CD14-positive monocyte (primary cell): Measurements from ENCODE around the gene ZBTB38. TPM values are rescaled to one million over a fixed set of nuclear protein-coding genes. Genes with fewer than 3 reads are reported as not detected.

Experiments used
- DNase-seq, 3 donors: peaks; one replicate each; pipeline ENCODE4 v3.0.0-alpha.2; 2011 to 2022
- H2AFZ ChIP-seq: 2 replicates; pipeline ENCODE4 v1.6.0; 2012; ENCODE audit warnings: mild to moderate bottlenecking, low read depth, low read length, inconsistent platforms; ENCODE audit not compliant: insufficient read depth, poor library complexity, severe bottlenecking
- H3K27ac ChIP-seq, 2 donors: 1 replicate in 1 of 2; 2 replicates in 1 of 2; pipeline ENCODE4 v1.5.1; 2012 to 2013; ENCODE audit warnings: low read length in 2 of 2, control low read depth in 1 of 2, inconsistent platforms in 1 of 2, low read depth in 1 of 2, mild to moderate bottlenecking in 1 of 2
- H3K27me3 ChIP-seq, 2 donors: one replicate each; pipeline versions ENCODE4 v1.6.0 to v1.6.1; 2011 to 2013; ENCODE audit warnings: low read length in 2 of 2; ENCODE audit not compliant: control insufficient read depth in 2 of 2, insufficient read depth in 2 of 2
- H3K36me3 ChIP-seq, 2 donors: replicated peaks in 1 of 2; 1 replicate in 1 of 2; 2 replicates in 1 of 2; pipeline versions ENCODE4 v1.5.1 to v1.6.1; 2012 to 2013; ENCODE audit warnings: low read length in 2 of 2, control low read depth in 1 of 2, inconsistent platforms in 1 of 2, mild to moderate bottlenecking in 1 of 2; ENCODE audit not compliant: insufficient read depth in 2 of 2, control insufficient read depth in 1 of 2
- H3K4me1 ChIP-seq, 2 donors: 1 replicate in 1 of 2; 2 replicates in 1 of 2; pipeline versions ENCODE4 v1.5.1 to v1.6.1; 2012 to 2013; ENCODE audit warnings: low read length in 2 of 2, control low read depth in 1 of 2, inconsistent platforms in 1 of 2, mild to moderate bottlenecking in 1 of 2, moderate library complexity in 1 of 2; ENCODE audit not compliant: insufficient read depth in 2 of 2, control insufficient read depth in 1 of 2
- H3K4me2 ChIP-seq: replicated peaks from 2 replicates; pipeline ENCODE3; 2012; ENCODE audit warnings: low read length, moderate library complexity, mild to moderate bottlenecking; ENCODE audit not compliant: poor library complexity, severe bottlenecking; ENCODE audit errors: extremely low read depth
- H3K4me3 ChIP-seq, 3 experiments: fragments of 200-600 bp in 1 of 3; sonication (generic) in 1 of 3; replicated peaks in 1 of 3; 1 replicate in 2 of 3; 2 replicates in 1 of 3; pipeline ENCODE4 v1.5.1; 2011 to 2013; ENCODE audit warnings: low read length in 3 of 3, mild to moderate bottlenecking in 3 of 3, control low read depth in 2 of 3, low read depth in 2 of 3, inconsistent platforms in 1 of 3, moderate library complexity in 1 of 3
- H3K79me2 ChIP-seq: 2 replicates; pipeline ENCODE4 v1.6.0; 2012; ENCODE audit warnings: mild to moderate bottlenecking, control low read depth, inconsistent platforms, low read length, moderate library complexity; ENCODE audit not compliant: insufficient read depth
- H3K9ac ChIP-seq: 2 replicates; pipeline ENCODE4 v1.6.0; 2017; ENCODE audit warnings: low read length, mild to moderate bottlenecking; ENCODE audit not compliant: insufficient read depth, poor library complexity, severe bottlenecking
- H3K9me3 ChIP-seq, 2 donors: replicated peaks in 1 of 2; 1 replicate in 1 of 2; 2 replicates in 1 of 2; pipeline versions ENCODE4 v1.5.1 to v1.6.1; 2012 to 2013; ENCODE audit warnings: low read length in 2 of 2, control low read depth in 1 of 2; ENCODE audit not compliant: control insufficient read depth in 1 of 2, insufficient read depth in 1 of 2
- H4K20me1 ChIP-seq: 2 replicates; pipeline ENCODE4 v1.6.0; 2012; ENCODE audit warnings: mild to moderate bottlenecking, low read length, control low read depth, moderate library complexity; ENCODE audit not compliant: insufficient read depth
- H3K27ac Mint-ChIP-seq, 7 donors: one replicate each; pipeline ENCODE4 v1.8.0; 2020; ENCODE audit warnings: mild to moderate bottlenecking in 7 of 7, mixed read lengths in 7 of 7, moderate library complexity in 6 of 7, inconsistent platforms in 2 of 7
- H3K27me3 Mint-ChIP-seq, 3 donors: one replicate each; pipeline ENCODE4 v1.8.0; 2021 to 2022; ENCODE audit warnings: low read depth in 3 of 3, mild to moderate bottlenecking in 3 of 3, mixed read lengths in 3 of 3, moderate library complexity in 3 of 3, inconsistent platforms in 1 of 3
- H3K36me3 Mint-ChIP-seq, 2 donors: one replicate each; pipeline ENCODE4 v1.8.0; 2020; ENCODE audit warnings: mixed read lengths in 2 of 2, inconsistent platforms in 1 of 2, mild to moderate bottlenecking in 1 of 2
- H3K4me1 Mint-ChIP-seq: one replicate; pipeline ENCODE4 v1.8.0; 2020; ENCODE audit warnings: mild to moderate bottlenecking, mixed read lengths
- H3K4me3 Mint-ChIP-seq, 2 donors: one replicate each; pipeline ENCODE4 v1.8.0; 2020; ENCODE audit warnings: mild to moderate bottlenecking in 2 of 2, mixed read lengths in 2 of 2, moderate library complexity in 1 of 2
- H3K9me3 Mint-ChIP-seq, 7 donors: one replicate each; pipeline ENCODE4 v1.8.0; 2020 to 2022; ENCODE audit warnings: mixed read lengths in 7 of 7, mild to moderate bottlenecking in 6 of 7, moderate library complexity in 6 of 7, inconsistent platforms in 2 of 7
- CTCF ChIP-seq: fragments of 200-600 bp; IDR thresholded peaks from one replicate; pipeline ENCODE4 v1.8.0; 2022; ENCODE audit warnings: antibody characterized with exemption, mild to moderate bottlenecking
- WGBS: methylation state at CpG from one replicate; pipeline ENCODE4 v1.1.5; 2013; ENCODE audit warnings: missing lambda C conversion rate; ENCODE audit not compliant: insufficient coverage; 5-methylcytosine and 5-hydroxymethylcytosine counted together
- intact Hi-C, 2 donors: fragments of 100-400 bp; cut with micrococcal nuclease; formaldehyde crosslinking; loops; one replicate each; pipeline versions ENCODE4 v1.15.0 to v1.15.1; 2023
- polyA plus RNA-seq, 3 donors: library from polyadenylated mRNA; depleted of rRNA in 1 of 3; unstranded in 2 of 3; stranded (reverse) in 1 of 3; fragments of 300-500 nt in 2 of 3; fragments of >200 nt in 1 of 3; fragmentation: Illumina TruSeq in 2 of 3; gene quantifications; 1 replicate in 2 of 3; 2 replicates in 1 of 3; pipeline ENCODE4 v1.2.3, GENCODE V29; 2012 to 2021

ZBTB38 gene
- polyA plus RNA-seq, 3 donors: 3.9 to 28.5 (median 19.0) TPM

GRCh38 chr3:141337523-141337854 lies 30.8 kb upstream of the ZBTB38 start:
- DNase-seq: no peak
- H3K27ac ChIP-seq: peak overlapping the region in 1 of 2 donors; percentile 40
- no peaks in the 10 kb centered on the region for H3K79me2 ChIP-seq
- peak overlapping the region in 1 of 3 experiments; percentile 41 for H3K4me3 ChIP-seq
- Mint-ChIP-seq H3K27me3 (peaks cover 0 to 7% (median 2%) of the 10 kb centered on the region in 3 donors), H3K36me3 (no peaks in the 10 kb centered on the region), H3K4me3 (peak overlapping the region in 1 of 2 donors; percentile 27), H3K4me1 (peaks cover 13% of the 10 kb centered on the region), H3K9me3 (peaks cover 0 to 9% (median 4%) of the 10 kb centered on the region in 7 donors), H3K27ac (peak overlapping the region in 5 of 7 donors; percentile 7 to 58 (median 50))
- H3K9ac ChIP-seq: no peak overlapping the region
- no peaks in the 10 kb centered on the region for H3K36me3 ChIP-seq
- peak overlapping the region; percentile 41 for H3K4me2 ChIP-seq
- H3K27me3 ChIP-seq: no peaks in the 10 kb centered on the region
- H3K9me3 ChIP-seq: no peaks in the 10 kb centered on the region
- intact Hi-C loops: no loop called here
- H4K20me1 ChIP-seq: no peaks in the 10 kb centered on the region
- peak overlapping the region; percentile 66 for H2AFZ ChIP-seq
- no CpG with 5 or more reads among the region's 1 CpG for WGBS
- H3K4me1 ChIP-seq: peaks cover 12 to 14% of the 10 kb centered on the region in 2 donors
- no peak for TF ChIP-seq CTCF

DNA sequence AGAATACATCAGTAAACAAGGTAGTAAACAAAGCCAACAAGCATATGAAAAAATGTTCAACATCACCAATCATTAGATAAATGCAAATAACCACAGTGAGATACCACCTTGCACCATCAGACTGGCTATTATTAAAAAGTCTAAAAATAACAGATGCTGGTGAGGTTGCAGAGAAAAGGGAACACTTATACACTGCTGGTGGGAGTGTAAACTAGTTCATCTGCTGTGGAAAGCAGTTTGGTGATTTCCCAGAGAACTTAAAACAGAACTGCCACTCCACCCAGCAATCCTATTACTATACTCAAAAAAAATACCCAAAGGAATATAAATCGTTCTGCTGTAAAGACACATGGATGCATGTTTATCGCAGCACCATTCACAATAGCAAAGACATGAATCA lies 30.3 kb upstream of the ZBTB38 start:
- Histone ChIP-seq H3K27me3 (no peaks in the 10 kb centered on the region), H4K20me1 (no peaks in the 10 kb centered on the region), H3K9me3 (no peaks in the 10 kb centered on the region), H3K36me3 (no peaks in the 10 kb centered on the region), H3K4me1 (peaks cover 12 to 14% of the 10 kb centered on the region in 2 donors), H3K4me3 (no peak overlapping the region), H3K79me2 (no peaks in the 10 kb centered on the region), H3K9ac (no peak overlapping the region), H2AFZ (no peak overlapping the region), H3K27ac (no peak overlapping the region), H3K4me2 (no peak overlapping the region)
- TF ChIP-seq CTCF: no peak
- Mint-ChIP-seq H3K4me1 (peaks cover 13% of the 10 kb centered on the region), H3K36me3 (no peaks in the 10 kb centered on the region), H3K27me3 (peaks cover 0 to 7% (median 3%) of the 10 kb centered on the region in 3 donors), H3K27ac (no peak overlapping the region), H3K4me3 (no peak overlapping the region), H3K9me3 (peaks cover 0 to 9% (median 4%) of the 10 kb centered on the region in 7 donors)
- WGBS: 100% methylated on average over 1 of the region's 2 CpGs
- DNase-seq: no peak
- intact Hi-C loops: no loop called here
